Neural cell (in vitro differentiated cells): Measurements from ENCODE around the gene CSMD2. TPM values are rescaled to one million over a fixed set of nuclear protein-coding genes. Genes with fewer than 3 reads are reported as not detected.

Experiments used
- H2AFZ ChIP-seq: fragments of 200-600, 300-800 bp; sonication (generic), shearing (Covaris generic); 2 replicates; pipeline ENCODE4 v1.6.0; 2014; ENCODE audit warnings: low read depth, mild to moderate bottlenecking, antibody characterized with exemption, low read length, moderate library complexity
- H3F3A ChIP-seq: fragments of 200-600 bp; shearing (Covaris generic); 2 replicates; pipeline ENCODE4 v1.6.1; 2016; ENCODE audit warnings: mild to moderate bottlenecking, moderate library complexity, mixed read lengths, antibody characterized with exemption, low read length; ENCODE audit not compliant: insufficient read depth, poor library complexity, severe bottlenecking
- H3K27ac ChIP-seq: fragments of 200-600, 300-800 bp; sonication (generic), shearing (Covaris generic); 2 replicates; pipeline ENCODE4 v1.5.1; 2014; ENCODE audit warnings: mild to moderate bottlenecking, low read length, moderate library complexity
- H3K27me3 ChIP-seq: fragments of 300-800, 200-600 bp; sonication (generic), shearing (Covaris generic); 2 replicates; pipeline ENCODE4 v1.6.0; 2014; ENCODE audit warnings: mild to moderate bottlenecking, low read depth, low read length, moderate library complexity; ENCODE audit not compliant: insufficient read depth
- H3K36me3 ChIP-seq: fragments of 300-800, 200-600 bp; sonication (generic), shearing (Covaris generic); 2 replicates; pipeline ENCODE4 v1.5.1; 2014; ENCODE audit warnings: mild to moderate bottlenecking, antibody characterized with exemption, low read length, moderate library complexity; ENCODE audit not compliant: insufficient read depth
- H3K4me2 ChIP-seq: fragments of 300-800, 200-600 bp; sonication (generic), shearing (Covaris generic); 2 replicates; pipeline ENCODE4 v1.6.0; 2014; ENCODE audit warnings: mild to moderate bottlenecking, low read length
- H3K4me3 ChIP-seq: fragments of 300-800, 200-600 bp; sonication (generic), shearing (Covaris generic); 2 replicates; pipeline ENCODE4 v1.5.1; 2014; ENCODE audit warnings: mild to moderate bottlenecking, low read length, moderate library complexity
- H3K79me2 ChIP-seq: fragments of 200-600 bp; shearing (Covaris generic); replicated peaks from 2 replicates; pipeline ENCODE4 v1.6.0; 2014; ENCODE audit warnings: mild to moderate bottlenecking, low read length, moderate library complexity; ENCODE audit not compliant: insufficient read depth
- H3K9ac ChIP-seq: fragments of 300-800, 200-600 bp; sonication (generic), shearing (Covaris generic); 2 replicates; pipeline ENCODE4 v1.6.1; 2016; ENCODE audit warnings: mild to moderate bottlenecking, low read length, mixed read lengths
- H3K9me2 ChIP-seq: fragments of 200-600 bp; shearing (Covaris generic); 2 replicates; pipeline ENCODE4 v1.6.1; 2016; ENCODE audit warnings: mild to moderate bottlenecking, low read length, mixed read lengths; ENCODE audit not compliant: insufficient read depth
- H3K9me3 ChIP-seq: fragments of 200-600, 300-800 bp; sonication (generic), shearing (Covaris generic); 2 replicates; pipeline ENCODE4 v1.6.1; 2016; ENCODE audit warnings: mild to moderate bottlenecking, mixed run types, low read length, moderate library complexity, mixed read lengths
- H4K20me1 ChIP-seq: fragments of 200-600 bp; shearing (Covaris generic); 2 replicates; pipeline ENCODE4 v1.6.1; 2016; ENCODE audit warnings: mild to moderate bottlenecking, mixed run types; ENCODE audit not compliant: insufficient read depth
- CTCF ChIP-seq: fragments of 450-650 bp; IDR thresholded peaks from 2 replicates; pipeline ENCODE4 v1.5.1; 2014; ENCODE audit warnings: antibody characterized with exemption, mild to moderate bottlenecking, moderate library complexity; ENCODE audit not compliant: poor library complexity, severe bottlenecking
- EP300 ChIP-seq: fragments of 450-650 bp; conservative IDR thresholded peaks from 2 replicates; pipeline ENCODE4 v1.6.1; 2014; ENCODE audit warnings: antibody characterized with exemption, mild to moderate bottlenecking, moderate library complexity; ENCODE audit not compliant: poor library complexity, severe bottlenecking
- EZH2 ChIP-seq: fragments of 200-600, 300-800 bp; shearing (Covaris generic), sonication (generic); IDR thresholded peaks from 2 replicates; pipeline ENCODE4 v1.6.1; 2014; ENCODE audit warnings: antibody characterized with exemption, low read length, borderline replicate concordance, mild to moderate bottlenecking; ENCODE audit not compliant: insufficient read depth, poor library complexity, severe bottlenecking
- MXI1 ChIP-seq: fragments of 450-650 bp; conservative IDR thresholded peaks from 2 replicates; pipeline ENCODE4 v1.6.1; 2014; ENCODE audit warnings: antibody characterized with exemption, mild to moderate bottlenecking; ENCODE audit not compliant: poor library complexity, severe bottlenecking
- POLR2AphosphoS5 ChIP-seq: IDR thresholded peaks from 2 replicates; pipeline ENCODE4 v1.6.1; 2012
- RAD21 ChIP-seq: fragments of 450-650 bp; conservative IDR thresholded peaks from 2 replicates; pipeline ENCODE4 v1.6.1; 2014; ENCODE audit warnings: antibody characterized with exemption, mild to moderate bottlenecking, moderate library complexity
- REST ChIP-seq: IDR thresholded peaks from 2 replicates; pipeline ENCODE4 v1.6.1; 2012; ENCODE audit warnings: borderline replicate concordance
- SMC3 ChIP-seq: fragments of 450-650 bp; conservative IDR thresholded peaks from 2 replicates; pipeline ENCODE4 v1.6.1; 2014; ENCODE audit warnings: antibody characterized with exemption, mild to moderate bottlenecking, moderate library complexity; ENCODE audit not compliant: poor library complexity
- TAF1 ChIP-seq: IDR thresholded peaks from 2 replicates; pipeline ENCODE4 v1.6.1; 2012; ENCODE audit warnings: low read depth
- polyA plus RNA-seq: library from polyadenylated mRNA; depleted of rRNA; stranded (reverse); fragments of >200 nt; gene quantifications from 2 replicates; pipeline ENCODE4 v1.2.3, GENCODE V29; 2014

CSMD2 gene
- polyA plus RNA-seq, 1 donor from 2014 or later = 9.6 TPM

- Histone ChIP-seq H3K9me3 (no peaks in the 10 kb centered on the region), H4K20me1 (no peaks in the 10 kb centered on the region), H3F3A (no peaks in the 10 kb centered on the region), H3K79me2 (no peaks in the 10 kb centered on the region), H3K9ac (peak overlapping the region; percentile 22), H3K27me3 (no peaks in the 10 kb centered on the region), H2AFZ (no peak overlapping the region), H3K4me2 (peak overlapping the region; percentile 11), H3K9me2 (no peaks in the 10 kb centered on the region), H3K4me3 (peak overlapping the region; percentile 45), H3K36me3 (no peaks in the 10 kb centered on the region), H3K27ac (peak overlapping the region; percentile 73)
- TF ChIP-seq CTCF (no peak), RAD21 (no peak), EZH2 (no peak), SMC3 (no peak), POLR2AphosphoS5 (no peak), REST (no peak), TAF1 (no peak), EP300 (no peak), MXI1 (no peak)
These were observed 503.1 kb downstream of the CSMD2 start for GRCh38 chr1:33661811-33662454.

- Histone ChIP-seq H3K27me3 (no peaks in the 10 kb centered on the region), H3K79me2 (no peaks in the 10 kb centered on the region), H3K27ac (peak overlapping the region; percentile 73), H3K4me2 (no peak overlapping the region), H4K20me1 (no peaks in the 10 kb centered on the region), H3K9ac (no peak overlapping the region), H3K36me3 (no peaks in the 10 kb centered on the region), H2AFZ (no peak overlapping the region), H3K9me2 (no peaks in the 10 kb centered on the region), H3K9me3 (no peaks in the 10 kb centered on the region), H3K4me3 (no peak overlapping the region), H3F3A (no peaks in the 10 kb centered on the region)
- TF ChIP-seq CTCF (no peak), SMC3 (no peak)
These were observed 504.1 kb downstream of the CSMD2 start for GRCh38 chr1:33660956-33661355.
